Prostate gland (tissue), 2 donors: ENCODE measurements around the gene C6orf141. TPM values are rescaled to one million over a fixed set of nuclear protein-coding genes. Genes with fewer than 3 reads are reported as not detected.

Source experiments
- DNase-seq: peaks from one replicate; pipeline ENCODE4 v3.0.0-alpha.2; 2019; ENCODE audit warnings: low spot score
- H3K27ac ChIP-seq, 2 donors: fragments of 200-600 bp; sonication (generic); 2 replicates each; pipeline ENCODE4 v1.5.1; 2017 to 2019
- H3K27me3 ChIP-seq: fragments of 200-600 bp; sonication (generic); replicated peaks from 2 replicates; pipeline ENCODE4 v1.5.1; 2019; ENCODE audit not compliant: insufficient read depth
- H3K36me3 ChIP-seq, 2 donors: fragments of 200-600 bp; sonication (generic); 1 replicate in 1 of 2; 2 replicates in 1 of 2; pipeline versions ENCODE4 v1.5.1 to v1.8.1; 2017 to 2019
- H3K4me1 ChIP-seq: fragments of 200-600 bp; sonication (generic); replicated peaks from 2 replicates; pipeline ENCODE4 v1.5.1; 2019
- H3K4me3 ChIP-seq, 2 donors: fragments of 200-600 bp; sonication (generic); 2 replicates each; pipeline ENCODE4 v1.5.1; 2017 to 2019
- H3K9me3 ChIP-seq: fragments of 200-600 bp; sonication (generic); 2 replicates; pipeline ENCODE4 v1.5.1; 2017
- POLR2A ChIP-seq: fragments of 450-650 bp; IDR thresholded peaks from one replicate; pipeline ENCODE4 v1.6.1; 2016; ENCODE audit warnings: antibody characterized with exemption, mild to moderate bottlenecking
- POLR2AphosphoS5 ChIP-seq: sonication (generic); formaldehyde crosslinking; IDR thresholded peaks from one replicate; pipeline ENCODE4 v1.6.1; 2017; ENCODE audit warnings: antibody characterized with exemption
- WGBS: methylation state at CpG from one replicate; pipeline ENCODE4 v1.1.5; 2018; 5-methylcytosine and 5-hydroxymethylcytosine counted together
- intact Hi-C: fragments of 100-400 bp; cut with DNase I; formaldehyde crosslinking; loops from one replicate; pipeline ENCODE4 v1.14.2; 2022
- total RNA-seq, 2 donors: library from RNA; depleted of rRNA; stranded (reverse); fragments of >200 nt; gene quantifications; one replicate each; pipeline ENCODE4 v1.1.0, GENCODE V29; 2016
- TF ChIP-seq, protein P1 (sequence below), 4 experiments: fragments of 200-600 bp in 2 of 4; fragments of 450-650 bp in 2 of 4; sonication (generic) in 2 of 4; IDR thresholded peaks; 1 replicate in 3 of 4; 2 replicates in 1 of 4; pipeline ENCODE4 v1.5.1; 2016 to 2019; ENCODE audit warnings: antibody characterized with exemption in 4 of 4, mild to moderate bottlenecking in 2 of 4, moderate library complexity in 2 of 4

Gene C6orf141
- total RNA-seq = 10 to 100 TPM in 1 of 2 donors, 1 to 10 TPM in 1; 2.2 to 37.8 TPM

DNA sequence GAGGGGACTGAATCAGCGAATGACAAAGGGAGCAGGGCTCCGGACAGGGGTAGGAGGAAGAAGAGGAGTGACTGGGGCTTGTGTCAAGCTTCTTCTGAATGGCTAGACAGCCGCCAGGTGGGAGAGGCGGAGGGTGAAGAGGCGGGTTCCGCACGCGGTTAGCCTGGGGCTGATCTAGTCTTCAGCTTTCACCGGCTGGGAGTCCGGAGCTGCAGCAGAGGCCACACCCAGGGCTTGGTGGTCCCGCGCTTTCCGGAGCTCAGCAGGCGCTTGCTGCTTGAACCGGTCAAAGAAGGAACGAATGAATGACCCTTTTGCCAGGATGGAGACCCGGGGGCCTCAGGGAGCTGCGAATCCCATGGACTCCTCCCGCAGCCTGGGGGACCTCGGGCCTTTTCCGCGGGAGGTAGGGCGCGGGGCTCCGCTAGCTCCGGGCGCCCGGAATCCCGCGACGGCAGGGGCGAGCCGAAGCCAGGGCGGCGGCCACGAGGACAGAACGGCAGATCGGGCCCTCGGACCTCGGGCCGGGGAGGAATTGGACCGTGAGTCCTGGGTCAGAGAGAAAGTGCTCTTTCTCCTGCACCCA, at the start of gene C6orf141:
TSS of gene C6orf141 (plus strand) at position 177 of the 586 bp plus-strand sequence. CDS start at position 302, 125 bp downstream.
- TF ChIP-seq POLR2A (no peak), POLR2AphosphoS5 (no peak)
- TF ChIP-seq, protein P1, sequence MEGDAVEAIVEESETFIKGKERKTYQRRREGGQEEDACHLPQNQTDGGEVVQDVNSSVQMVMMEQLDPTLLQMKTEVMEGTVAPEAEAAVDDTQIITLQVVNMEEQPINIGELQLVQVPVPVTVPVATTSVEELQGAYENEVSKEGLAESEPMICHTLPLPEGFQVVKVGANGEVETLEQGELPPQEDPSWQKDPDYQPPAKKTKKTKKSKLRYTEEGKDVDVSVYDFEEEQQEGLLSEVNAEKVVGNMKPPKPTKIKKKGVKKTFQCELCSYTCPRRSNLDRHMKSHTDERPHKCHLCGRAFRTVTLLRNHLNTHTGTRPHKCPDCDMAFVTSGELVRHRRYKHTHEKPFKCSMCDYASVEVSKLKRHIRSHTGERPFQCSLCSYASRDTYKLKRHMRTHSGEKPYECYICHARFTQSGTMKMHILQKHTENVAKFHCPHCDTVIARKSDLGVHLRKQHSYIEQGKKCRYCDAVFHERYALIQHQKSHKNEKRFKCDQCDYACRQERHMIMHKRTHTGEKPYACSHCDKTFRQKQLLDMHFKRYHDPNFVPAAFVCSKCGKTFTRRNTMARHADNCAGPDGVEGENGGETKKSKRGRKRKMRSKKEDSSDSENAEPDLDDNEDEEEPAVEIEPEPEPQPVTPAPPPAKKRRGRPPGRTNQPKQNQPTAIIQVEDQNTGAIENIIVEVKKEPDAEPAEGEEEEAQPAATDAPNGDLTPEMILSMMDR (IDR thresholded peaks at IDR 0.05) = no peak
- no peaks in the 10 kb centered on the region for H3K36me3 ChIP-seq
- H3K27me3 ChIP-seq = no peaks in the 10 kb centered on the region
- peak within 1 kb of the TSS; percentile 23 to 28 for H3K4me3 ChIP-seq
- H3K27ac ChIP-seq = no peak within 1 kb of the TSS
- under 1% methylated on average over 42 of the region's 42 CpGs for WGBS
- intact Hi-C loops = no loop called here
- no peak for DNase-seq
- H3K9me3 ChIP-seq = no peaks in the 10 kb centered on the region
- H3K4me1 ChIP-seq = peaks cover 6% of the 10 kb centered on the region

DNA sequence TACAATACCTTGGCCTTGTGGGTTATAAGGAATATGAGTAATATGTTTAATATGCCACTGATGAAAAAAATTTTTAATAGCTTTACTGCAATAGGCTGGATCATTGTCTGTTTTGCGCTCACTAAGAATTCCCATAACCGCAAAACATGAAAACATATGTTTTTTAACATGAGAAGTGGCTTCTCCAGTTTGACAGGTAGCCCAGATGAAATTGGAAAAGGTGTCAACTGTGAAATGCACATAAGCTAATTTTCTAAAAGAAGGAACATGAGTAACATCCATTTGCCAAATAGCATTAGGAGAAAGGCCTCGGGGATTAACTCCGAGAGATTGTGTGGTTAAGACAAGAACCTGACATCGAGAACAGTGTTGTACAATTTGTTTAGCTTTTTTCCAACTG, 45.8 kb upstream of the C6orf141 start:
- Histone ChIP-seq H3K4me3 (no peak overlapping the region), H3K9me3 (no peaks in the 10 kb centered on the region), H3K4me1 (no peaks in the 10 kb centered on the region), H3K27ac (no peak overlapping the region), H3K36me3 (no peaks in the 10 kb centered on the region), H3K27me3 (no peaks in the 10 kb centered on the region)
- WGBS = 80% methylated on average over 5 of the region's 5 CpGs
- DNase-seq = no peak
- no peak for TF ChIP-seq POLR2A
- no peak for TF ChIP-seq POLR2AphosphoS5
- TF ChIP-seq, protein P1 (IDR thresholded peaks at IDR 0.05) = no peak
- intact Hi-C loops = no loop called here

DNA sequence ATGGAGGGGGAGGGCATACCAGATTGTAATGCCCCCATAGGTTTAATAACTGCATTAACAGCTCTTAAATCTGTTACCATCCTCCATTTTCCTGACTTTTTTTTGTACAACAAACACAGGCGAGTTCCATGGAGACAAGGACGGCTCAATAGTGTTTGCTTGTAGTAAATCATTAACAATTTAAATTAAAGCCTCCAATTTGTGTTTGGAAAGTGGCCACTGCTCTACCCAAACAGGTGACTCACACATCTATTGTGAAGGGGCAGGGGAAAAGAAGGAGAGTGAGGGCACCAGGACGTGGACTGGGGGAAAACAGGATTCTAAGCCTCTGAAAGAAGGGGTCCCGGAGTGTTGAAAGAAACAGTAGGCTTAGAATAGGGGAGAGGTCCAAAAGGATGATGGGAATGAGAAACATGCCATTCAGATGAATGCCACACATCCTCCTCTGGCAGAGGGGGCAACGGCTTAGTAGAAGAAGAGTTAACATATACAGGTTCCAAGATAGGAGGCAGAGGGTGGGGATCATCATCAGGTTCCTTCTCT, 43.8 kb upstream of the C6orf141 start:
- no peaks in the 10 kb centered on the region for H3K4me1 ChIP-seq
- intact Hi-C loops = no loop called here
- DNase-seq = no peak
- no peak for TF ChIP-seq POLR2AphosphoS5
- TF ChIP-seq POLR2A = no peak
- TF ChIP-seq, protein P1 (IDR thresholded peaks at IDR 0.05) = no peak
- no peaks in the 10 kb centered on the region for H3K9me3 ChIP-seq
- no peak overlapping the region for H3K27ac ChIP-seq
- H3K36me3 ChIP-seq = no peaks in the 10 kb centered on the region
- 51% methylated on average over 5 of the region's 5 CpGs for WGBS
- H3K4me3 ChIP-seq = no peak overlapping the region
- H3K27me3 ChIP-seq = no peaks in the 10 kb centered on the region

DNA sequence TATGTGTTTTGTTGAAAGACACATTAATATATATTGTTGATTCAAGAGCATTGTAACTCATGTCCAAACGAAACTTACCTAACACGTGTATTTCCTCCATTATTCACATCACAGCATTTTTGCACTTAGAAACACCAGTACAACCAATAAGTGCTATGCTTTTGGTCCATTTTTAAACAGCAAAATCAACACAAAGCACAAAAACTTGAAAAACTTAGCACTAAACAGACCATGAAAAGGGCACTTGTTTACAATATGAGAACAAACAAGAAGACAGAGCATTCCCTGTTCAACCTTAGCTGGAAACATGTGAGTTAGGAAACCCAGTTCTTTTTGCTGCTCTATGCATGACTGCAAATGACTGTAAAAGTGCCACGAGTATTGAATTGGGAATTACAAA, 41.1 kb upstream of the C6orf141 start:
- no peak overlapping the region for H3K27ac ChIP-seq
- 42% methylated on average over 3 of the region's 3 CpGs for WGBS
- no peak overlapping the region for H3K4me3 ChIP-seq
- H3K4me1 ChIP-seq = no peaks in the 10 kb centered on the region
- DNase-seq = no peak
- H3K9me3 ChIP-seq = no peaks in the 10 kb centered on the region
- intact Hi-C loops = no loop called here
- H3K27me3 ChIP-seq = no peaks in the 10 kb centered on the region
- TF ChIP-seq, protein P1 (IDR thresholded peaks at IDR 0.05) = no peak
- no peak for TF ChIP-seq POLR2AphosphoS5
- TF ChIP-seq POLR2A = no peak
- H3K36me3 ChIP-seq = no peaks in the 10 kb centered on the region
